ENCODE data around the gene NUP93. TPM values are rescaled to one million over a fixed set of nuclear protein-coding genes. Genes with fewer than 3 reads are reported as not detected.
"Not testable (repeated sequence)": the region's sequence is repeated elsewhere in the genome, so short reads cannot be mapped to it uniquely, and the experiment has no call there.

NUP93 gene
- total and polyA plus RNA-seq, 2 donors (not counting 3 experiments of a cell fraction or from before 2014, with no cell fraction given): 62.3 to 124 TPM

DNA sequence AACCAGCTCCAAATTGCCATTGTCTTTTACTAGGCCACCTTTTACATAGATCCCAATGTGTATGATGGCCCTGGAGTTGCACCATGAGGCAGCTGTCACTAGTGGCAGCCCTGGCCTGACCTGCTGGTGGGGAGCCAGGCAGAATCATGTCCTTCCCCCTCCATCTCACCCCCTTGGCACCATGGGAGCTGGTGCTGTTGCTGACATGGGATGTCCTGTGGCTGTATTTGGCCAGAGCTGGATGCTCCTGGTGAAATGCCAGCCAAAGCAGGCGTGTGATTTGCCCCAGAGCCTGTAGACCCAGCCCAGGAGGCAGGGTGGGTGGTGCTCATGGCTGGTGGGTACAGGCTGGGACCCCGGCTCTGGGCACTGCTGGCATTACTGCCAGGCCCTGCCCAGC lies 153.7 kb downstream of the NUP93 start:
- intact Hi-C loops (cut with micrococcal nuclease) (no loop called here), dilution Hi-C loops (cut with MboI; ENCODE audit: extremely low pct_ligation_motif_present, low sequenced_read_pairs) (no loop called here)
- Histone ChIP-seq H3K9me1 (replicated peaks; ENCODE audit: control insufficient read depth, extremely low read depth, insufficient read depth, low read length) (no peaks in the 10 kb centered on the region), H3K9me3 (replicated peaks; ENCODE audit: control insufficient read depth, insufficient read depth, low read length) (no peaks in the 10 kb centered on the region), H3K36me3 (ENCODE audit: control insufficient read depth in 2 of 2, extremely low read depth in 1 of 2, insufficient read depth in 2 of 2, low read length in 2 of 2) (no peaks in the 10 kb centered on the region), H3K79me2 (ENCODE audit: control insufficient read depth, insufficient read depth, low read length) (no peaks in the 10 kb centered on the region), H3K9ac (replicated peaks; ENCODE audit: extremely low read depth, insufficient read depth, low read length) (no peak overlapping the region), H4K20me1 (replicated peaks; ENCODE audit: control insufficient read depth, extremely low read depth, insufficient read depth, low read length) (no peaks in the 10 kb centered on the region), H2AFZ (ENCODE audit: low read depth, low read length) (no peak overlapping the region), H3K4me2 (ENCODE audit: insufficient read depth, low read length) (no peak overlapping the region), H3K4me1 (ENCODE audit: control insufficient read depth, extremely low read depth, insufficient read depth, low read length) (no peaks in the 10 kb centered on the region), H3K27me3 (ENCODE audit: control insufficient read depth in 2 of 2, insufficient read depth in 2 of 2, low read length in 2 of 2) (no peaks in the 10 kb centered on the region), H3K4me3 (replicated peaks in 1 of 3; ENCODE audit: insufficient read depth in 1 of 3, low read depth in 1 of 3, low read length in 3 of 3) (no peak overlapping the region), H3K27ac (ENCODE audit: insufficient read depth, low read depth, low read length) (no peak overlapping the region)
- DNase-seq (ENCODE audit: low read depth, low spot score) (no peak), FAIRE-seq (no peak)
- no TSS peak for BruUV-seq (replicated peaks)
- no peak for TF ChIP-seq POLR2A (IDR thresholded peaks at IDR 0.05; ENCODE audit: low read depth, low read length)
- TF ChIP-seq MYC (IDR thresholded peaks at IDR 0.05; ENCODE audit: low read depth, low read length): no peak
- ChIA-PET CTCF (interaction anchor here (1.5 to 2.5 kb wide), 2 partner anchors 14 to 90 kb away, joined by 4 to 6 read pairs; no protein-coding TSS in a partner anchor), POLR2A (interaction anchor here (0.7 kb wide), 2 partner anchors 18 to 319 kb away, joined by 4 to 9 read pairs; no protein-coding TSS in a partner anchor)

DNA sequence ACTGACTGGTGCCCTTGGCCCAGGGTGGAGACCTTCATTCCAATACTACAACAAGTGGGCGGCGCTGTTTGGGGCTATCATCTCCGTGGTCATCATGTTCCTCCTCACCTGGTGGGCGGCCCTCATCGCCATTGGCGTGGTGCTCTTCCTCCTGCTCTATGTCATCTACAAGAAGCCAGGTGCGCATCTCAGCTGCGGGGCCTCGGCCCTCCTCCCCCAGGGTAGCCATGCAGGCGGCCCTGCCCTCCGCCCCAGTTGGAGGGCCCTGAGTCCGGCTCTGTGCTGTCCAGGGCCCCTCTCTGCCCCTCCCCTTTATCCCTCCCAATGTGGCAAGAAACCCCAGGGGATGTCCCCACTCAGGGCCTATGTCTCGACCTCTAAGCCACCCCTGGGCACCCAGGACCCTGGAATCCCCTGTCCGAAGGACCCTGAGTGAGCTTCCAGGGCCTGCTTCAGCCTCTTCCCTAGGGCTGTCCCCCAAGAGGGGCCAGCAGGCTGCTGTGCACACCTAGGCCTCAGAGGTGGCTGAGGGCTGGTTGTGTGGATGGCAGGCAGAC lies 154.2 kb downstream of the NUP93 start:
- Histone ChIP-seq H3K9me1 (replicated peaks; ENCODE audit: control insufficient read depth, extremely low read depth, insufficient read depth, low read length) (no peaks in the 10 kb centered on the region), H3K9ac (replicated peaks; ENCODE audit: extremely low read depth, insufficient read depth, low read length) (no peak overlapping the region), H3K4me2 (ENCODE audit: insufficient read depth, low read length) (no peak overlapping the region), H3K4me1 (ENCODE audit: control insufficient read depth, extremely low read depth, insufficient read depth, low read length) (no peaks in the 10 kb centered on the region), H3K36me3 (ENCODE audit: control insufficient read depth in 2 of 2, extremely low read depth in 1 of 2, insufficient read depth in 2 of 2, low read length in 2 of 2) (no peaks in the 10 kb centered on the region), H4K20me1 (replicated peaks; ENCODE audit: control insufficient read depth, extremely low read depth, insufficient read depth, low read length) (no peaks in the 10 kb centered on the region), H2AFZ (ENCODE audit: low read depth, low read length) (no peak overlapping the region), H3K27me3 (ENCODE audit: control insufficient read depth in 2 of 2, insufficient read depth in 2 of 2, low read length in 2 of 2) (no peaks in the 10 kb centered on the region), H3K9me3 (replicated peaks; ENCODE audit: control insufficient read depth, insufficient read depth, low read length) (no peaks in the 10 kb centered on the region), H3K4me3 (replicated peaks in 1 of 3; ENCODE audit: insufficient read depth in 1 of 3, low read depth in 1 of 3, low read length in 3 of 3) (no peak overlapping the region), H3K79me2 (ENCODE audit: control insufficient read depth, insufficient read depth, low read length) (no peaks in the 10 kb centered on the region), H3K27ac (ENCODE audit: insufficient read depth, low read depth, low read length) (no peak overlapping the region)
- ChIA-PET POLR2A (no interaction called here), CTCF (interaction anchor here (1.5 kb wide), 1 partner anchor 15 kb away, joined by 4 read pairs; no protein-coding TSS in a partner anchor)
- dilution Hi-C loops (cut with MboI; ENCODE audit: extremely low pct_ligation_motif_present, low sequenced_read_pairs) (no loop called here), intact Hi-C loops (cut with micrococcal nuclease) (no loop called here)
- FAIRE-seq: no peak
- BruUV-seq (replicated peaks): no TSS peak
- no peak for DNase-seq (ENCODE audit: low read depth, low spot score)
- TF ChIP-seq EZH2 (IDR thresholded peaks at IDR 0.05; ENCODE audit: borderline replicate concordance, low read depth, low read length, severe bottlenecking) (no peak), POLR2AphosphoS5 (IDR thresholded peaks at IDR 0.05; ENCODE audit: insufficient read depth, low read depth, low read length) (no peak), FOS (IDR thresholded peaks at IDR 0.05; ENCODE audit: borderline replicate concordance, insufficient read depth, low read length) (no peak)
- TF ChIP-seq, protein P1, sequence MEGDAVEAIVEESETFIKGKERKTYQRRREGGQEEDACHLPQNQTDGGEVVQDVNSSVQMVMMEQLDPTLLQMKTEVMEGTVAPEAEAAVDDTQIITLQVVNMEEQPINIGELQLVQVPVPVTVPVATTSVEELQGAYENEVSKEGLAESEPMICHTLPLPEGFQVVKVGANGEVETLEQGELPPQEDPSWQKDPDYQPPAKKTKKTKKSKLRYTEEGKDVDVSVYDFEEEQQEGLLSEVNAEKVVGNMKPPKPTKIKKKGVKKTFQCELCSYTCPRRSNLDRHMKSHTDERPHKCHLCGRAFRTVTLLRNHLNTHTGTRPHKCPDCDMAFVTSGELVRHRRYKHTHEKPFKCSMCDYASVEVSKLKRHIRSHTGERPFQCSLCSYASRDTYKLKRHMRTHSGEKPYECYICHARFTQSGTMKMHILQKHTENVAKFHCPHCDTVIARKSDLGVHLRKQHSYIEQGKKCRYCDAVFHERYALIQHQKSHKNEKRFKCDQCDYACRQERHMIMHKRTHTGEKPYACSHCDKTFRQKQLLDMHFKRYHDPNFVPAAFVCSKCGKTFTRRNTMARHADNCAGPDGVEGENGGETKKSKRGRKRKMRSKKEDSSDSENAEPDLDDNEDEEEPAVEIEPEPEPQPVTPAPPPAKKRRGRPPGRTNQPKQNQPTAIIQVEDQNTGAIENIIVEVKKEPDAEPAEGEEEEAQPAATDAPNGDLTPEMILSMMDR (IDR thresholded peaks at IDR 0.05; ENCODE audit: extremely low read depth in 1 of 2, insufficient read depth in 1 of 2, low read depth in 1 of 2, low read length in 2 of 2): no peak
- TF ChIP-seq, protein P2, sequence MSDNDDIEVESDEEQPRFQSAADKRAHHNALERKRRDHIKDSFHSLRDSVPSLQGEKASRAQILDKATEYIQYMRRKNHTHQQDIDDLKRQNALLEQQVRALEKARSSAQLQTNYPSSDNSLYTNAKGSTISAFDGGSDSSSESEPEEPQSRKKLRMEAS (IDR thresholded peaks at IDR 0.05; ENCODE audit: insufficient read depth, insufficient read length): no peak

DNA sequence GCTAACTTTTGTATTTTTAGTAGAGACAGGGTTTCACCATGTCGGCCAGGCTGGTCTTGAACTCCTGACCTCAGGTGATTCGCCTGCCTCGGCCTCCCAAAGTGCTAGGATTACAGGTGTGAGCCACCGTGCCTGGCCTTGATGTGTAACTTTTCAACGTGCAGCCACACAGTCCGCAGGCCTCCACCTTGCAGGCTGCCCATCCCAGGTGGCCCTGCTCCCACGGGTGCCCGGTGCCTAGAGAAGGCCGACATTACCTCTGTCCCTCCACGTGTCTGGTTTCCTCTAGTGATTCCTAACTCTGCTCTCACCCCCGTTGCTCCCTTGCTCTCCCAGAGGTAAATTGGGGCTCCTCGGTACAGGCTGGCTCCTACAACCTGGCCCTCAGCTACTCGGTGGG lies 155.0 kb downstream of the NUP93 start:
- CTCF ChIA-PET; dilution Hi-C loops (cut with MboI; ENCODE audit: extremely low pct_ligation_motif_present, low sequenced_read_pairs); FAIRE-seq: not testable (repeated sequence)

More for the DNA sequence above, 155.0 kb downstream of the NUP93 start:
- H4K20me1 ChIP-seq (replicated peaks; ENCODE audit: control insufficient read depth, extremely low read depth, insufficient read depth, low read length); POLR2A ChIA-PET; H3K9ac ChIP-seq (replicated peaks; ENCODE audit: extremely low read depth, insufficient read depth, low read length); DNase-seq (ENCODE audit: low read depth, low spot score); H3K4me1 ChIP-seq (ENCODE audit: control insufficient read depth, extremely low read depth, insufficient read depth, low read length); H3K79me2 ChIP-seq (ENCODE audit: control insufficient read depth, insufficient read depth, low read length); H3K4me3 ChIP-seq (replicated peaks in 1 of 3; ENCODE audit: insufficient read depth in 1 of 3, low read depth in 1 of 3, low read length in 3 of 3); H2AFZ ChIP-seq (ENCODE audit: low read depth, low read length); BruUV-seq (replicated peaks); H3K36me3 ChIP-seq (ENCODE audit: control insufficient read depth in 2 of 2, extremely low read depth in 1 of 2, insufficient read depth in 2 of 2, low read length in 2 of 2); H3K27me3 ChIP-seq (ENCODE audit: control insufficient read depth in 2 of 2, insufficient read depth in 2 of 2, low read length in 2 of 2); H3K27ac ChIP-seq (ENCODE audit: insufficient read depth, low read depth, low read length); intact Hi-C loops (cut with micrococcal nuclease); H3K9me3 ChIP-seq (replicated peaks; ENCODE audit: control insufficient read depth, insufficient read depth, low read length); H3K4me2 ChIP-seq (ENCODE audit: insufficient read depth, low read length); H3K9me1 ChIP-seq (replicated peaks; ENCODE audit: control insufficient read depth, extremely low read depth, insufficient read depth, low read length): not testable (repeated sequence)
